Testis (tissue), 3 donors: Measurements from ENCODE around the gene ROM1. TPM values are rescaled to one million over a fixed set of nuclear protein-coding genes. Genes with fewer than 3 reads are reported as not detected.

ENCODE experiments used
- DNase-seq: peaks from one replicate; pipeline ENCODE4 v3.0.0-alpha.2; 2019
- H3K27ac ChIP-seq, 2 donors: fragments of 200-600 bp; sonication (generic); one replicate each; pipeline ENCODE4 v1.5.1; 2019
- H3K27me3 ChIP-seq: fragments of 200-600 bp; sonication (generic); one replicate; pipeline ENCODE4 v1.5.1; 2019
- H3K36me3 ChIP-seq: fragments of 200-600 bp; sonication (generic); one replicate; pipeline ENCODE4 v1.5.1; 2017; ENCODE audit warnings: low read depth; ENCODE audit errors: missing control alignments
- H3K4me1 ChIP-seq: fragments of 200-600 bp; sonication (generic); one replicate; pipeline ENCODE4 v1.5.1; 2019
- H3K4me3 ChIP-seq, 2 donors: fragments of 200-600 bp; sonication (generic); one replicate each; pipeline ENCODE4 v1.5.1; 2017 to 2019
- H3K9me3 ChIP-seq: fragments of 200-600 bp; sonication (generic); one replicate; pipeline ENCODE4 v1.5.1; 2017
- CTCF ChIP-seq, 3 experiments: fragments of 450-650 bp in 2 of 3; fragments of 200-600 bp in 1 of 3; sonication (generic) in 1 of 3; IDR thresholded peaks; one replicate each; pipeline ENCODE4 v1.5.1; 2016 to 2019; ENCODE audit warnings: antibody characterized with exemption in 3 of 3, mild to moderate bottlenecking in 2 of 3, moderate library complexity in 1 of 3
- POLR2A ChIP-seq: fragments of 450-650 bp; IDR thresholded peaks from one replicate; pipeline ENCODE4 v1.6.1; 2017; ENCODE audit warnings: antibody characterized with exemption, mild to moderate bottlenecking, moderate library complexity
- WGBS, 2 donors: methylation state at CpG; one replicate each; pipeline ENCODE4 v1.1.5; 2018; 5-methylcytosine and 5-hydroxymethylcytosine counted together
- intact Hi-C: fragments of 100-400 bp; cut with DNase I; formaldehyde crosslinking; loops from one replicate; pipeline ENCODE4 v1.15.1; 2023; ENCODE audit warnings: low total_unique reads
- polyA plus RNA-seq: library from polyadenylated mRNA; stranded (reverse); fragments of 350-450 nt; fragmentation: Illumina TruSeq; extraction: RNeasy Lipid Tissue Mini Kit (QIAGEN cat#74804); gene quantifications from one replicate; pipeline ENCODE4 v1.2.3, GENCODE V29; 2014; ENCODE audit warnings: low read depth, low replicate concordance; ENCODE audit not compliant: insufficient read depth
- total RNA-seq, 2 donors: library from RNA; depleted of rRNA; stranded (reverse); fragments of >200 nt; gene quantifications; one replicate each; pipeline ENCODE4 v1.2.3, GENCODE V29; 2016

The ROM1 gene
- total and polyA plus RNA-seq, 3 donors from 2014 or later, result 6.1 to 9.7 (median 9.0) TPM

- DNase-seq, result no peak
- H3K9me3 ChIP-seq, result no peaks in the 10 kb centered on the region
- TF ChIP-seq CTCF (IDR thresholded peaks at IDR 0.05), result no peak
- TF ChIP-seq POLR2A, result no peak
- peak overlapping the region in 1 of 2 donors; percentile 95 for H3K27ac ChIP-seq
- peak overlapping the region; percentile 97 to 100 for H3K4me3 ChIP-seq
- no peaks in the 10 kb centered on the region for H3K27me3 ChIP-seq
- no peaks in the 10 kb centered on the region for H3K36me3 ChIP-seq
- WGBS, 2 donors, result 36 to 57% methylated on average over 11 to 32 of the region's 32 CpGs
- intact Hi-C loops, result no loop called here
- H3K4me1 ChIP-seq, result peaks cover 20% of the 10 kb centered on the region
Observed at GRCh38 chr11:62646825-62647608, 34.0 kb downstream of the ROM1 start.

- Histone ChIP-seq H3K27me3 (no peaks in the 10 kb centered on the region), H3K9me3 (no peaks in the 10 kb centered on the region), H3K4me1 (peaks cover 25% of the 10 kb centered on the region), H3K4me3 (no peak overlapping the region), H3K27ac (no peak overlapping the region), H3K36me3 (no peaks in the 10 kb centered on the region)
- DNase-seq, result no peak
- intact Hi-C loops, result no loop called here
- WGBS, 2 donors, result 74 to 80% methylated on average over 1 to 6 of the region's 6 CpGs
- TF ChIP-seq POLR2A (no peak), CTCF (IDR thresholded peaks at IDR 0.05) (no peak)
Observed at GRCh38 chr11:62647609-62648005, 34.5 kb downstream of the ROM1 start.

DNA sequence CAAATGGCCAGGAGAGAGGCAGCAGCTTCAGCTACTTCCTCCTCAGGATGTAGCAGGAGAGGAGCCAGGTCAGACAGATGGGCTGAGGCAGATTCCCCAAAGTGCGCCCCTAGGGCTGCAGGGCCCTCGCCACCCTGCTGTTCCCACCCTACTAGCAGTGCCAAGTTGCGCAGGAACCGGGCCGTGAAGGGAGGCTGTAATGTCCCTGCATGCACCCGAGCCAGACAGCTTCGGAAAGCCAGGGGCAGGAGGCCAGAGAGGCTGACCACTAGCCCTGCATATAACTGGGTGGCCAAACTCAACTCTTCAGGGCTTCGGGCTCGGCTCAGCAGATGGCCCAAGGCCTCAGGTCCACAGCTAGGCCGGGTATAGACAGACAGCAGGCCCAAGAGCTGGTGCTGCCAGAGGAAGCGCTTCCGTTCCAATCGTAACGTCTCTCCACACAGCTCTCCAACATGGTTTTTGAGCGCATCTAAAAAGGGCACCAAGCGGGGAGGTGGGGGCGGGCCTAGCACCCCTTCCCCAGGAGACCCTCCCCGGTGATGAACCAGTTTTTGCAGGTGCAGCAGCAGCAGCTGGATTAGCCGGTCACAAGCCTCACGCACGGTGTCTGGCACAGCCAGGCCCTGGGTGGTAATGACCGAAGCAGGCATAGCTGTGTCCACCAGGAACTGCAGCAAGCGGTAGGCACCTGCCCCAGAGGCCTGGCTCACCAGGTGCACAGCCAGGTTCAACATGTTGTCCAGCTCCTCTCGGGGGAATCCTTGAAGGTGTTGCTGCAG is 35.3 kb downstream of the ROM1 start:
- intact Hi-C loops, result no loop called here
- 87 to 90% methylated on average over 14 to 24 of the region's 24 CpGs for WGBS, 2 donors
- no peaks in the 10 kb centered on the region for H3K9me3 ChIP-seq
- peaks cover 25% of the 10 kb centered on the region for H3K4me1 ChIP-seq
- no peaks in the 10 kb centered on the region for H3K27me3 ChIP-seq
- TF ChIP-seq POLR2A, result no peak
- TF ChIP-seq CTCF (IDR thresholded peaks at IDR 0.05), result no peak
- H3K27ac ChIP-seq, result no peak overlapping the region
- no peaks in the 10 kb centered on the region for H3K36me3 ChIP-seq
- H3K4me3 ChIP-seq, result no peak overlapping the region
- DNase-seq, result no peak

DNA sequence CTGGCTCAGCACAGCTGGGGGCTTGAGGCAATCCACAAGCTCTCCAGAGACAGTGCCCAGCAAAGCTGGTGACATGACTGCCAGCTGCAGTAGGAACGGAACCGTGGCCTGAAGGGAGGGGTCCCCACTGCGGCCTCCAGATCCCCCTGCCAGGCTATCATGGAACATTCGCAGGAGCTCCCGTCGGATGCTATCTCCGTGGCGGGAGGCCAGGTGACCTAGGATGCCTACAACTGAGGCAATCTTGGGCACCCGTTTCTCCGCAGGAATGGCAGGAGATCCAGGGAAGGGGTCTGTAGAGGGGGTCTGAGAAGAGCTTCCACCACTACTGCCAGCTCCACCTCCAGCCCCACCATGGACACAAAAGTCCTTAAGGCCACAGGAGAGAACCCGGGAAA is 35.9 kb downstream of the ROM1 start:
- intact Hi-C loops, result no loop called here
- TF ChIP-seq POLR2A (no peak), CTCF (IDR thresholded peaks at IDR 0.05) (no peak)
- WGBS, 2 donors, result 85% methylated on average over 11 of the region's 11 CpGs; no CpG with 5 or more reads in 1 of the 2 donors
- no peak for DNase-seq
- H3K36me3 ChIP-seq, result no peaks in the 10 kb centered on the region
- H3K27me3 ChIP-seq, result no peaks in the 10 kb centered on the region
- H3K9me3 ChIP-seq, result no peaks in the 10 kb centered on the region
- peaks cover 25% of the 10 kb centered on the region for H3K4me1 ChIP-seq
- no peak overlapping the region for H3K27ac ChIP-seq
- no peak overlapping the region for H3K4me3 ChIP-seq
